ENCODE results near the gene ACVR1.
"Not testable (repeated sequence)": the region's sequence is repeated elsewhere in the genome, so short reads cannot be mapped to it uniquely, and the experiment has no call there.

ACVR1 gene

DNA sequence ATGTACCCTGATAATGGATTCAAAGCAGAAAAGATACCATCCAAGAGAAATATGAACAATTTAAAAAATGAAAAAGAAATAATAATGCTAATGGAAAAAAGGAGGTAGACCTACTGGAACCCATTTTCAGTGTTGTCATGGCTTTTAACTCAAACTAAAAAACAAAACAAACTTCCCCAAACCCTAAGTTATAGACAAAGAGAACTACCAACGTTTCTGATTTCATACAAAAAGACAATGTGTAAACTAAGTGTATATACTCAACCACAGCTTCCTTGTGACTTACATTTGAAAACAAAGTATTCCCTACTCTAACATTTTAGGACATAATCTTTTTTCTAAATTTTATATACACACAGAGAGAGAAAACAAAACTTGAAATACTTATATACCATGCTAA lies 45.9 kb downstream of the ACVR1 start:
- DNase-seq (ENCODE audit: low read depth in 2 of 2): no peak

DNA sequence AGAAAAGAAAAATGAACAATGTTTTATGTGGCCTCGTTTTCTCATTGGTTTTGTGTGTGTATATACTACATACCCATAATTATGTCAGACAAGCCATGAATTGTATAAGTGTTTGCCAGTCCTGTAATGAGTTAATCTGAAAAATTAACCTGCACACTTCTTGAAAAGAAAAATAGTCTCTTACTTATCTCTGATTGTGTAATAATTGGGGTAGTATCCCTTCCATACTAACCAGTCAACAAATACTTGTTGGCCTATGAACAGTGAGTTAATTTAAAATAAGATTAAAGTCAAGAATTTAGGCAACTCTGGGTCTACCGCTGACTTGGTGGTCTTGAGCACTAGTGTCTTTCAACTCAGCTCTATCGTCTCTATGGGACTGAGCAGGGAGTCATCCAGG lies 48.8 kb downstream of the ACVR1 start:
- DNase-seq (ENCODE audit: low read depth in 2 of 2): no peak

DNA sequence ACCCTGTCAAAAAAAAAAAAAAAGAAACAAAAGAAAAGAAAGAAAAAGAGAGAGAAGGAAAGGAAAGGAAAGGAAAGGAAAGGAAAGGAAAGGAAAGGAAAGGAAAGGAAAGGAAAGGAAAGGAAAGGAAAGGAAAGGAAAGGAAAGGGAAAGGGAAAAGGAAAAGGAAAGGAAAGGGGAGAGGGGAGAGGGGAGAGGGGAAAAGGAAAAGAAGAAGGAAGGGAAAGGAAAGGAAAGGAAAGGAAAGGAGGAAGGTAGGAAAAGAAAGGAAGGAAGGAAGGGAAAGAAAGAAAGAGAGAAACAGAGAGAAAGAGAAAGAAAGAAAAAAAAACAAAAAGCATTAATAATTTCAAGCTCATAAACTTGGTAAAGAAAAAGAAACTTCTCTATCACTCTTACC lies 49.5 kb downstream of the ACVR1 start:
- DNase-seq (ENCODE audit: low read depth in 2 of 2): not testable (repeated sequence)

DNA sequence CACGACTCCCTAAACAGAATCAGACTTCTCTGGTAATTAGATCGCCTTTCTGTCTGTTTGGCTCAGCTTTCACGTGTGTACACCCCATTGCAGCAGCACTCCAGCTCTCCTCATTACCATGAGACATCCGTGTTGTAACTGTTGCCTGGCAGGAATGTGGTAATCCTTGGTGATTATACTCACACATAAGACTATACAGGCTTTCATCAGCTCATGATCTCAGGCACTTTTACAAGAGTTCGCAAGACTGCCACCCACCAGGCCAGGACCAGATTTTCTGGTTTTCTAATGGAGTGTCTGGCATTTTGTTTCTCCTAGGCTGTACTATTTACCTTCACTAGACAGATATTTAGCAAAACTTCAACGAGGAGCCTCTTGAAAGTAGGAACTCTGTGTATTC lies 50.2 kb downstream of the ACVR1 start:
- peak in 1 of 2 experiments; percentile 62 for DNase-seq (ENCODE audit: low read depth in 2 of 2)

DNA sequence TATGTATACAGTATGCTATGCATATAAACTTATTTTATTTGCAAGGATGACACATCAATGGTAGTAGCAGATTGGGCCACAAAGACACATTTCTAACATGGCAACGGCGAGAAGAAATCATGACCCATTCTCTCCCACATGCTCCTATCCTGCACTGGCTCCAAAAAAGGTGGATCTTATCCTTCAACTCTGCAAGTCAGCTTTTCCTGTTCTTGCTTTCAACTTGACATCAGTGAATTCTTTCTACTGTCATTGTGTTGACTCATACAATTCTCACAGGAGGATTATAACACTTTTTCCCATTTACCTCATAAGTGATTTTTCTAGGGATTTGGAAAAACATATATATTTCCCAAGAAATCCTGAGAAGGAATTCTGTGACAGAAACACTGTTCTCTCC lies 53.1 kb downstream of the ACVR1 start:
- DNase-seq (ENCODE audit: low read depth in 2 of 2): no peak

DNA sequence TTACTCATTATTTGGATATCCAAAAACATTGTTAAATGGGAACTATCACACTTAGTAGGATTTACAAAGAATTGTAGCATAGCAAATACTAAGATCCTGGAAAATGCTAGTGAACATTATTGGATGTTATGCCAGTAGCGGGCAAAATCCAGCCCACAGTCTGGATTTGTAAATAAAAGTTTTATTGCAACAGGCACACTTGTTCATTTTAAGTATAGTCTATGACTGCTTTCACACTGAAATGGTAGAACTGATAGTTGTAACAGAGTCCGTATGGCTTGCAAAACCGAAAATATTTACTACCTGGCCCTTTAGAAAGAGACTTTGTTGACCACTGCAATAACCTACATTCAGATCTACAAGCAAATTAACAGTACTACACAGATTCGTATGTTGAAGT lies 53.6 kb downstream of the ACVR1 start:
- DNase-seq (ENCODE audit: low read depth in 2 of 2): no peak

DNA sequence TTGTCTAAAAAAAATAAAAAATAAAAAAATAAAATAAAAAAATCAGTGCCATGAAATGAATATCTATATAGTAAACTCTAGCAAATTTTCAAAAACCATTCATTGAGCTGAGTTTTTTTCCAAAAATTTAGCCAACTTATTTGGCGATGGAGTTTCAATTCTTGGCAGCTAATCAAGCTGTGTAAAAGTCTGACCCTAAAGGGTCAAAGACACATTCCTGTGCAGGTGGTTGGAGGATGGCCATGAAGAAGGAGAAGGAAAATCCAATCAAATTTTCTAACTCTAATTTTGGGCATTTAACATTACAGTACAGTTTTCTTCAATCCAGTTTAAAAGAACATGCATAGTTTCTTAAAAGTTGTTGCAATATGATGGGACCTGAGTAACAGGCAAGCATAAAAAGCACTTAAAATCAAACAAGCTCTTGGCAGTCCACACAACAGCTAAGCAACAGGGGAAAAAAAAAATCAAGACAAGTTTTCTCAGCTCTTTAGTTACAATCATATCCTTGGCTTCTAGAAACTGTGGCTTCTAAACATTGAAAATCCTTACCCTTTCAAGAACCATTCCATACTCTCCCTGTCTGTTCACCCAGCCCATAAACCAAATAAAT lies 54.5 kb downstream of the ACVR1 start:
- no peak for DNase-seq (ENCODE audit: low read depth in 2 of 2)

DNA sequence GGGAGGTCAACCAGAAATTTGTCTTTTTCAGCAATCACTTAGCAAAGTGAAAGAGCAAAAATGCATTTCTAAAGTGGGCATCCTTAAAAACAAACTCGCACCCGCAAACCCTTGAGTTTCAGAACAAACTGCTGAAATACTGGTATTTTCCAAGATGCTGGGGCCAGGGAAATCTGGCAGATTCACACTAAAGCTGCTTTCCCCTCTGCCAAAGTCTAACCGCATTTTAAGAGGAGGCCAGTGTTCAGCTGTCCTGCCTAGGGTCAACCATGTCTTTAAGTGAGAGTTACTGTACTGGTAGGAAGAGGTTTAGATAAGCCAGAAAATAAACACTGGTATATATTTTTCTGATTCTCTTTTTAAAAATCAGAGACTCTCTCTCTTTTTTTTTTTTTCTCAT lies 55.9 kb downstream of the ACVR1 start:
- no peak for DNase-seq (ENCODE audit: low read depth in 2 of 2)

DNA sequence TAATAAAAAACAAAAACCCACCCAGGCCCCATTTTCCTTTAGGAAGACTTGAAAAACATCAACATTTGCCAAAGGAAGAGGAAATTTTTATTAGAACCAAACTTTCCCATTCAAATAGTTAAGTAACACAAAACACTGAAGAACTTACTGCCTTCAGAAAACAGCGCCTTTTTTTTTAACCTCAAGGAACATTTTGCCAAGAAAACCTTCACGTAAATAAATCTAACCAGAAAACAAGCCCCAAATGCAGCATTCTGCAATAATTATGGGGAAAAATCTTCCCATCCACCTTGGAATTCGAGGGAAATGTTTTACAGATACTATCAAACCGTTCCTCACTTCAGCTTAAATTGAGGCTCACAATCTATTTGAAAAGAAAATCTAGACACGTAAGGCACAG lies 56.4 kb downstream of the ACVR1 start:
- no peak for DNase-seq (ENCODE audit: low read depth in 2 of 2)

DNA sequence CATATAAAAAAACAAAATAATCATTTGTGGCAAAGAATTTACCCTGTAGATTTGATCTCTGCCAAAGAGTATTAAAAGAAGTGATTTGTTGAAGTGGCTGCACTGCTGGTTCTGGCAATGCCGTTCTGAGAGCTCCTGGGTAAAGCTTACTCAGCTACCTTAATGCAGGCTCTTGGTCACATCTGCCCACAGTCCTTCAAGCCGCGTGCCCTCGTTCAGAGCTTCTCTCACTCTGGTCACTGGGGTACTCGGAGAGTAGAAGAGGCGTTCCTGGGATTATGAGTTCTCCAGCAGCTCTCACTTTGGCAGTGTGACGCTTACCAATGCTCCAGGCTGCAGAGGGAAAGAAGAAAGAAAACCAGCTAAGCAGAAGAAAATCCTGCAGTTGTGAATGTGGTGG lies 57.9 kb downstream of the ACVR1 start:
- no peak for DNase-seq (ENCODE audit: low read depth in 2 of 2)

DNA sequence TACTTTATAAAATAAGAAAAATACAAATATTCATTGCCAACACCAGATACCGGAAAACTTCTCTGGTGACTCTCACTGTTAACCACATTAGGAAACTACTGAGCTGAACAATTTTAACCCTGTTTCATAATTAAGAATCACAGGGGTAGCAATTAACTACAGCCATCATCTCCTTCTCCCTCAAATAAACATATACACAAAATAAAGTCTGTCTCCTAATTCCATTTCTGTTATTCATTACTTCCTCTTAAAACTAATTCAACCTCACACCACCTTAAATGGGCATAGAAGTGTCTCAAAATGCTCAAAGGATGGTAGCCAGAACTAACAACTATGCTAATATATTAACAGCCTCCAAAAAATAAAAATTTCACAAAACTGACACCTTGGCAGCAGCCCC lies 60.7 kb downstream of the ACVR1 start:
- peak in 1 of 2 experiments; percentile 16 for DNase-seq (ENCODE audit: low read depth in 2 of 2)

DNA sequence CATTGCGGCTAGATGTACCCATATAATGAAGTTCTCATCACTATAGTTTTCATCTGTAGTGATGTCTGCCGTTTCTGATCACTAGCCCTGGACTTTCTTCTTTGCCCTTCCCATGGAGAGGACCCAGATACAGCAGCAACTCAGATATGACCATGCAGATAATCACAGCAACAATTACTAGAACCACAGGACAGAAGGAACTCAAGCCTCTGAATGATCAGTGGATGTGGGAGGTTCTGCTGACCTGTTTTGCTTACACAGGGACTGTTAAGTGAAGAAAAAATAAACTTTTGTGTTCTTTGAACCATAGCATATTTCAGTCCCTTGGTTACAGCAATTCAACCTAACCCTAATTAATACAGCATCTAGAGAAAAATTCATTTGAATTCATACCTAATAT lies 62.7 kb downstream of the ACVR1 start:
- no peak for DNase-seq (ENCODE audit: low read depth in 2 of 2)

DNA sequence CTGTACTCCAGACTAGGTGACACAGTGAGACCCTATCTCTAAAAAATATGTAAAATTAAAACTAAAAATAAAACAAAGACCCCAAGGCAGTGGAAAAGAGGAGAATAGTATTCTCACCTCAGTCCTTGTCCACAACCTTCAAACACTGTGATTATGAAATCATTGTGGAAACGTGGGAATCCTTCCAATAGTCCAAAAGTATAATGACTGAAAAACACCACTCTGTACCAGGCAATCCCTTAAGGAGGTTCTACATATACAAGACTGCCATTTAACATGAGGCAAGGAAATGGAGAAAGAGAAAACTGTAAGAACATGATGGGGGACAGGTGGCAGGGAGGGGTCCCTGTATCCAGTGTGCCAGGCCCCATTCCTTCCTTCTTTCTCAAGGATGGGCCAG lies 66.1 kb downstream of the ACVR1 start:
- no peak for DNase-seq (ENCODE audit: low read depth in 2 of 2)

DNA sequence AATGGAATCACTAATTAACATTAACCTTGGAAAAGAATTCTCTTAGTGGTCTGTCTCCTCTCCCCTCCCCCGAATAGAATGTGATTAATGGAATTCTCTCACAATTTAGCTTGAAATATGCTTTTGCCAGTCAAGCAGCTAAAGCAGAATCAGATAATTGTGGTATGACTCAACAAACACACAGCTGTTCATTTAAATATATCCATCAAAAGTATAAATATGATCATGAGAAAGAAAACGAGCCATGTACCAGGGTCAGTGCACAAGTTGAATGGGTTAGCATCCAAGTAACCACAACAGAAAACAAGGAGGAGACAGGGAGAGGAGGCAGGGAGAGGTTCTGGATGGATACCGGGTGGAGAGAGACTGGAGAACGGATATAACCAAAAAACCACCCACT lies 66.9 kb downstream of the ACVR1 start:
- peak in 1 of 2 experiments; percentile 29 for DNase-seq (ENCODE audit: low read depth in 2 of 2)

DNA sequence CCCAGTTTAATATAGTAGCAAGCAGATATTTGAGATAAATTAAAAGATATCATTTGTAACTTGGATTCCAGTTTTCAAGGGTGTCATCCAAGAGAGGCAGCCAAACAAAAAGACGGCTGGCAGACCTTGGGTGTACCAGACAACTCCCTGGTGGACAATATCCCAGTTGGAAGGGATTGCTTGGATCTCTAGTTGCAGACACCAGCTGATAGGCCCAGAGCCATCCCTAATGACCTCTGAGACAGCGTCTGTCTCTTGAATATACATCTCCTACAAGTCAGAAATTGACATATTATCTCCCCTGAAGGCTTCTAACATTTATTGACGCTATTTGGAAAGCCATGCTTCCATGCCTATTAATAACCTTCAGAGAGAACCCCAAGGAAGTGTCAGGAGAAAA lies 67.7 kb downstream of the ACVR1 start:
- DNase-seq (ENCODE audit: low read depth in 2 of 2): no peak

DNA sequence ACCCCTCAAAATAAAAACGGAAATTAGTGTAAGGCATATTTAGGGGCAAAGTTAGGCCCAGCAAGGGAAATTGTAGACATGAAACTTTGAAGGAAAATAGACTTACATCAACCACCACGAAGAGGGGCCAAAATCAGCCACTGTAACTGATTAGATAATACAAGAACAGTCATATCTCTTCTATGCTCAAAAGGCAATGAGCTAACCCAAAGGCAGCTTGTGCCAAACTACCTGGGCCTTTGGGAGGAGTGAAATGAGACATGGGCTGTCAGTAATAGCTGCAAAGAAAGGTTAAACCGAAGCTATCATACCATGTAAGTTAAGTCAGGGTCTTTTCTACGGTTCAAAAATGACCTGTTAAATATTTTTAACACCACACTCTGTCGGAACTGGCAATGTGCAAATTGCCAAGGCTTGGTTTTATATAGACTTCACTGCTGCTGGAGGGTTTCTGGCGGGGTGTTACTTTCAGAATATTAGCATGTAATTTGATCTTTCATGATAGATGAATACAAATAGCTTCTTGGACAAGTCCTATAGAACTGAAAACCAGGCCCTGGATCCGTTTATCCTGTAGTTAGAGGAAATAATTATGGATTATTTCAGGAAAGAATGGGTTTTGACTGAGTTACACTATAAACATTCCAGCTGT lies 69.6 kb downstream of the ACVR1 start:
- DNase-seq (ENCODE audit: low read depth in 2 of 2): no peak

DNA sequence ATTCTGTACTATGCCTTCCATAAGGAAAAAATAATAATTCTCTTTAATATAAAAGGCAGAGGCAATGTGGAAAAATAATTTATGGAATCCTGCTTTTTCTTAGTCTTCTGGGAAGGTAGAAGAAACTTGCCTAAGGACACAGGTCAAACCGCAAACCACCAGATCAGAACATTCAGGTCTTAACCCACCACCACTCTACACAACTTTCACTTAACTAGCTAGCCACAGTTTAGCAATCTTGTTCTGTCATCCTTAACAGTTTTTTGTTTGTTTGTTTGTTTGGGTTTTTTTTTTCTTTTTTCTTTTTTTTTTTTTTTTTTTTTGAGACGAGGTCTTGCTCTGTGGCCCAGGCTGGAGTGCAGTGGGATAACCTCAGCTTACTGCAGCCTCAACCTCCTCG lies 70.6 kb downstream of the ACVR1 start:
- no peak for DNase-seq (ENCODE audit: low read depth in 2 of 2)

DNA sequence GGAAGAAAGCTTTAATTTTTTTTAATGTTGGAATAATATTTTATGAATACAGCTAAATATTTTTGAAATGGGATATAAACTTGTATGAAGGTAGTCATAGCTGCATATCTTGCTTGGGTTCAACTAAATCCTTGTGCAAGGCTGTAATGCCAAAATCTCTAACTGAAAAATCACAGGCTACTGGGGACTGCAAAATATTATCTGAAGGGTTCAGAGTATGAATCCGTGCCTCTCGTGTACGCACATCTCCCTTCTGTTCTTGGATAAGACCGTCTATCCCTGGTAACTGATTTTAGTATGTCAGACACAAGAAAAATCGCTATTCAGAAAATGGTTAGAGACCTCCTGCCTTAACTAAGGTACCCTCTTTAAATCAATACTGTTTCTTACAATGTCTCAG lies 71.8 kb downstream of the ACVR1 start:
- DNase-seq (ENCODE audit: low read depth in 2 of 2): no peak

DNA sequence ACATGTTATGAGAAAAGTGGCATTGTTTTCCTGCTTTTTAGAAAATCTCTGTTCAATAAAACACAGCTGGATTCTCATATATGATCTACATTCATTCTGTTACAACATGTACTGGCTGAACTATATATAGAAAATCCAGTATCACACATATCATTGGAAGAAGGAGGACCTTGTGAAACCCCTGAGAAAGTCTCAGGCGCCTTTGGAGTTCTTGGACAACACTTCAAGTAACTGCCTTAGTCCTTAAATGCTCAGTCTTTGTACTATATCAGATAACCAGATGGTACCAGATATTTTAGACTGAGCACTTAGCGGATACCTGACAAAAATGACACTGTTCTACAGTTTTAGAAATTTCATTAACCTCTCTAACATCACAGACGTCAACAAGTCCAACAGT lies 72.2 kb downstream of the ACVR1 start:
- DNase-seq (ENCODE audit: low read depth in 2 of 2): no peak

DNA sequence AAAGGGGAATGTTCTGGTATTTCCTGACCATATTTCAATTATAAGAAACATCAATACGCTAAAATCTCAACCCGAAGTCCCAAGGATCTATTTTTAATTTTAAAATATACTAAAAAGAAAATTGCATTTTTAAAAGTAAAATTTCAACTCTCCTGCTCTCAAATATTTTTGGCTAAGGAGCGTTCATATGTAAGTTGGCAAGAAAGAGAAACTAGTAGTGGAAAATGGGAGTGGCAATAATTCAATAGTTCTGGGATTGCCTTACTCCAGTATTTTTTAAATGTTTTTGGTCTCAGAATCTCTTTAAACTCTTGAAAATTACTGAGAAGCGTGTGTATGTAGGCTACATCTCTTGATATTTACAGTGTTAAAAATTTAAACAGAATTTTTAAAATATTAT lies 72.7 kb downstream of the ACVR1 start:
- no peak for DNase-seq (ENCODE audit: low read depth in 2 of 2)

DNA sequence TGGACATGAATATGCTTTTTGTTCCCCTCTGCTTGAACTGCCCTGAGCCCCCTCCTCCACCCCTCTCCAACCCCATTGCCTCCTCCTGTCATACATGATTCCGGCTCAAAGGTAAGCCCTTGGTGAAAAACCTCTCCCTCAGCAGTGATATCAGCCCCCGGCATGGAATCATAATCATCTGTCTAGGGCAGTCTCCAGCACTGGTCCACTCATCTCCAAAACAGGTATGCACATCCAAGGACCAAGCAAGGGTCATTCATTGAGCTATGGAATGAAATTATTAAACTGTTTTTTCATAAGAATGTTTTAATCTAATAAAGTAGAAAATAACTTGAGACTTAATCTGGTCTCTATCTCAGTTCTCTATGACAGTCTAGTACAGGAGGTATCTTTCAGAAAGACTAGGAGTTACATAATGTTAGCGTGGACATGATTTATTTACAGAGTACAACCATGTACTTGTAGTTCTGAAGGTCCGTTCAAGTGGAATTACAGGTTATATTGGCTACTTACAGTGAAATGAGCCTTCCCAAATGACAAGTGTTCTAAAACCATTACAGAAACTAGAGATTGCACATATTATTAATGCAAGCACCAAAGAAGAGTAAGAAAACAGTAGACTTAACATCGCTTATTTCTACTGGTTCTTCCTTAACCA lies 75.2 kb downstream of the ACVR1 start:
- DNase-seq (ENCODE audit: low read depth in 2 of 2): no peak

DNA sequence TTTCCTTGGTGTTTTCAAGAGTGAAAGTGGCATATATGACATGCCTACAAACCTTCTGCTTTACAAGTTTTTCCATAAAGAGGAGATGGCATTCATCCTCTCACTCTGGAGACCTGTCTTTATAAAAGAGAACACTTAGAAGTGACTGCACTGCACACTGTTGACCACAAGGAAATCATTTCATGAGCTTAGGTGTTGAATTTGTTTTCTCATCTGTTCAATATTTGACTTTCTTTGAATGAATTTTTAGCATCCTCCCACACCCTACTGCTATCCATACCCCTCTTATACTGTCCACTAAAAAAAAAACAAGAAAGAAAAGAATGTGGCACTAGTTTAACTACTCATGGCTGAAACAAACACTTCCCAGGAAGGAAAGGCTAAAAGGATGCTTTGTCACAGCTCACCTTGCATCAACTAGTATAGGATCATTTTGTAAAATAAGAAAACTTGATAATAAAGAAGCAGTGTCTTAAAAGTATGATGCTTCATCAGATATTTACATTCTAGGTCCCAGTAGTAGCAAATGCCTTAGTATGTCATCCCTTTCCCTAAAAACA lies 83.0 kb downstream of the ACVR1 start:
- DNase-seq (ENCODE audit: low read depth in 2 of 2): no peak

Data from fibroblast of skin of left quadriceps (primary cell).